ENCODE measurements around the gene MRPL58.

DNA sequence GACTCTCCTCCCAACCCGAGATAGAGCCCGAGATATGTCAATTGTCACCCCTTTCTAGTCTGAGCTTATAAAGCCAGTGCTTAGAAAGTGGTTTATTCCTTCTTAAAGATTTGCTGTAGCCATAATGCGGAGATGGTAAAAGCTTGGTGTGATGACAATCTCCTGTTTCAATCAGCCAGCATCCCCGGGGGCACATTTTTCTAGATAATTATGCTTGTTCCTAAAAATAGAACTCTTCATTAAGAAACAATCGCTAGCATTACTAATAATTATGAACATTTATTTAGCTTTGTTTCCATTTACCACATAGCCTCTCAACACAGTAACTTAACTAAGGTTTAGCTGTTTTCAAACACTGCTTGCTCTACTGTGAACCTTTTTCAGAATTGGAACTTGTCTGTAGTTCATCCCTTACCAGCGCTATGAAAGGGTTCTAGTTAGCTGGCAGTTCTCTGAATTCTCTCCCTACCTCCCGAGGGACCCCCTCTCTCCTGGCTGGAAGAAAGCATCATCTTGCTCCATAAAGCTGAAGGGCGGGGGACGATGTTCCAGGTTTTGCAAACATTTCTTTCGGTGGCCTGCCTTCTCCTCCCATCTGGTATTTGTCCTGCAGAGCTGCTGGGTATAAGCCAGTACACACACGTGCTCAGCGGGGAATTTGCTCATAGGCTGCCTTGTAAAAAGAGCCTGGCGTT lies 922 bp upstream of the MRPL58 start:
- TF ChIP-seq, protein P1, sequence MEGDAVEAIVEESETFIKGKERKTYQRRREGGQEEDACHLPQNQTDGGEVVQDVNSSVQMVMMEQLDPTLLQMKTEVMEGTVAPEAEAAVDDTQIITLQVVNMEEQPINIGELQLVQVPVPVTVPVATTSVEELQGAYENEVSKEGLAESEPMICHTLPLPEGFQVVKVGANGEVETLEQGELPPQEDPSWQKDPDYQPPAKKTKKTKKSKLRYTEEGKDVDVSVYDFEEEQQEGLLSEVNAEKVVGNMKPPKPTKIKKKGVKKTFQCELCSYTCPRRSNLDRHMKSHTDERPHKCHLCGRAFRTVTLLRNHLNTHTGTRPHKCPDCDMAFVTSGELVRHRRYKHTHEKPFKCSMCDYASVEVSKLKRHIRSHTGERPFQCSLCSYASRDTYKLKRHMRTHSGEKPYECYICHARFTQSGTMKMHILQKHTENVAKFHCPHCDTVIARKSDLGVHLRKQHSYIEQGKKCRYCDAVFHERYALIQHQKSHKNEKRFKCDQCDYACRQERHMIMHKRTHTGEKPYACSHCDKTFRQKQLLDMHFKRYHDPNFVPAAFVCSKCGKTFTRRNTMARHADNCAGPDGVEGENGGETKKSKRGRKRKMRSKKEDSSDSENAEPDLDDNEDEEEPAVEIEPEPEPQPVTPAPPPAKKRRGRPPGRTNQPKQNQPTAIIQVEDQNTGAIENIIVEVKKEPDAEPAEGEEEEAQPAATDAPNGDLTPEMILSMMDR (conservative IDR thresholded peaks at IDR 0.05; ENCODE audit: low read depth, low read length) = no peak
- no peak for TF ChIP-seq EZH2phosphoT487 (IDR thresholded peaks at IDR 0.05; ENCODE audit: borderline replicate concordance, low read length)

Measured in PC-3 (cell line).